ENCODE measurements around the gene TAPBP.

TAPBP gene

GRCh38 chr6:33333666-33334065 lies 19.8 kb upstream of the TAPBP start:
- H3K36me3 ChIP-seq (ENCODE audit: control insufficient read depth, insufficient read depth, low read length) = no peaks in the 10 kb centered on the region
- H3K4me3 ChIP-seq (replicated peaks; ENCODE audit: low read depth, low read length) = no peak overlapping the region
- H3K27me3 ChIP-seq (replicated peaks; ENCODE audit: control insufficient read depth, insufficient read depth, low read length) = no peaks in the 10 kb centered on the region
- DNase-seq (ENCODE audit: extremely low read depth, insufficient read length) = no peak
- TF ChIP-seq CTCF (IDR thresholded peaks at IDR 0.05; ENCODE audit: insufficient read depth, low read length, poor library complexity, severe bottlenecking) = no peak

GRCh38 chr6:33330736-33331135 lies 16.9 kb upstream of the TAPBP start:
- no peak for DNase-seq (ENCODE audit: extremely low read depth, insufficient read length)
- no peak for TF ChIP-seq CTCF (IDR thresholded peaks at IDR 0.05; ENCODE audit: insufficient read depth, low read length, poor library complexity, severe bottlenecking)
- no peaks in the 10 kb centered on the region for H3K36me3 ChIP-seq (ENCODE audit: control insufficient read depth, insufficient read depth, low read length)
- H3K4me3 ChIP-seq (replicated peaks; ENCODE audit: low read depth, low read length) = no peak overlapping the region
- H3K27me3 ChIP-seq (replicated peaks; ENCODE audit: control insufficient read depth, insufficient read depth, low read length) = no peaks in the 10 kb centered on the region

- DNase-seq (ENCODE audit: extremely low read depth, insufficient read length) = no peak
- no peak for TF ChIP-seq CTCF (IDR thresholded peaks at IDR 0.05; ENCODE audit: insufficient read depth, low read length, poor library complexity, severe bottlenecking)
- Histone ChIP-seq H3K27me3 (replicated peaks; ENCODE audit: control insufficient read depth, insufficient read depth, low read length) (no peaks in the 10 kb centered on the region), H3K4me3 (replicated peaks; ENCODE audit: low read depth, low read length) (no peak overlapping the region), H3K36me3 (ENCODE audit: control insufficient read depth, insufficient read depth, low read length) (no peaks in the 10 kb centered on the region)
Observed at GRCh38 chr6:33329058-33329457, 15.2 kb upstream of the TAPBP start.

- no peak for DNase-seq (ENCODE audit: extremely low read depth, insufficient read length)
- peaks cover 19% of the 10 kb centered on the region for H3K36me3 ChIP-seq (ENCODE audit: control insufficient read depth, insufficient read depth, low read length)
- no peak for TF ChIP-seq CTCF (IDR thresholded peaks at IDR 0.05; ENCODE audit: insufficient read depth, low read length, poor library complexity, severe bottlenecking)
- H3K27me3 ChIP-seq (replicated peaks; ENCODE audit: control insufficient read depth, insufficient read depth, low read length) = no peaks in the 10 kb centered on the region
- peak overlapping the region; percentile 67 for H3K4me3 ChIP-seq (replicated peaks; ENCODE audit: low read depth, low read length)
Observed at GRCh38 chr6:33324125-33324524, 10.2 kb upstream of the TAPBP start.

- TF ChIP-seq CTCF (IDR thresholded peaks at IDR 0.05; ENCODE audit: insufficient read depth, low read length, poor library complexity, severe bottlenecking) = no peak
- Histone ChIP-seq H3K4me3 (replicated peaks; ENCODE audit: low read depth, low read length) (peak overlapping the region; percentile 67), H3K27me3 (replicated peaks; ENCODE audit: control insufficient read depth, insufficient read depth, low read length) (no peaks in the 10 kb centered on the region), H3K36me3 (ENCODE audit: control insufficient read depth, insufficient read depth, low read length) (peaks cover 23% of the 10 kb centered on the region)
- DNase-seq (ENCODE audit: extremely low read depth, insufficient read length) = no peak
Observed at GRCh38 chr6:33323623-33323948, 9.7 kb upstream of the TAPBP start.

- H3K36me3 ChIP-seq (ENCODE audit: control insufficient read depth, insufficient read depth, low read length) = peaks cover 23% of the 10 kb centered on the region
- no peak for DNase-seq (ENCODE audit: extremely low read depth, insufficient read length)
- no peak for TF ChIP-seq CTCF (IDR thresholded peaks at IDR 0.05; ENCODE audit: insufficient read depth, low read length, poor library complexity, severe bottlenecking)
- peak overlapping the region; percentile 97 for H3K4me3 ChIP-seq (replicated peaks; ENCODE audit: low read depth, low read length)
- no peaks in the 10 kb centered on the region for H3K27me3 ChIP-seq (replicated peaks; ENCODE audit: control insufficient read depth, insufficient read depth, low read length)
Observed at GRCh38 chr6:33321227-33321626, 7.3 kb upstream of the TAPBP start.
